Activated CD8-positive, alpha-beta T cell treated with anti-CD3 and anti-CD28 coated beads for 36 hours (primary cell): ENCODE data around the gene UNC5A. TPM values are rescaled to one million over a fixed set of nuclear protein-coding genes. Genes with fewer than 3 reads are reported as not detected.

Source experiments
- ATAC-seq: fragments of 200-7000 bp; cut with Tn5 transposase; one replicate; pipeline ENCODE4 v1.10.0; 2021; ENCODE audit warnings: mild to moderate bottlenecking, moderate library complexity
- CTCF ChIA-PET: fragments of 350-600 bp; sonication (Branson Sonifier 250); formaldehyde crosslinking; loops from one replicate; lab custom pipeline; 2021; ENCODE audit warnings: antibody characterized with exemption; lab: Charles Lee
- POLR2A ChIA-PET: fragments of 350-600 bp; sonication (Branson Sonifier 250); formaldehyde crosslinking; loops from one replicate; lab custom pipeline; 2021; ENCODE audit warnings: antibody characterized with exemption; lab: Charles Lee
- DNase-seq: peaks from one replicate; pipeline ENCODE4 v3.0.0-alpha.2; 2020
- H3K27ac Mint-ChIP-seq: one replicate; pipeline ENCODE4 v1.8.0; 2021; ENCODE audit warnings: mild to moderate bottlenecking, mixed read lengths
- H3K27me3 Mint-ChIP-seq: one replicate; pipeline ENCODE4 v1.8.0; 2021; ENCODE audit warnings: mixed read lengths
- H3K36me3 Mint-ChIP-seq: one replicate; pipeline ENCODE4 v1.8.0; 2021; ENCODE audit warnings: low read depth, mixed read lengths
- H3K4me1 Mint-ChIP-seq: one replicate; pipeline ENCODE4 v1.8.0; 2021; ENCODE audit warnings: low read depth, mixed read lengths
- H3K4me3 Mint-ChIP-seq: one replicate; pipeline ENCODE4 v1.8.0; 2021; ENCODE audit warnings: mild to moderate bottlenecking, moderate library complexity, mixed read lengths
- H3K9me3 Mint-ChIP-seq: one replicate; pipeline ENCODE4 v1.8.0; 2021; ENCODE audit warnings: mixed read lengths
- intact Hi-C: fragments of 100-400 bp; cut with micrococcal nuclease; formaldehyde crosslinking; loops from one replicate; pipeline ENCODE4 v1.10.0; 2022
- total RNA-seq, 2 experiments: library from RNA; stranded (reverse); gene quantifications; one replicate each; pipeline ENCODE4 v1.2.3, GENCODE V29; 2021
- TF ChIP-seq, protein P1 (sequence below): fragments of 200-600 bp; IDR thresholded peaks from one replicate; pipeline ENCODE4 v1.8.0; 2022; ENCODE audit warnings: antibody characterized with exemption, mild to moderate bottlenecking

UNC5A gene
- total RNA-seq, 2 experiments from 2014 or later = not detected

- no peak overlapping the region for H3K27ac Mint-ChIP-seq
- no peaks in the 10 kb centered on the region for H3K9me3 Mint-ChIP-seq
- CTCF ChIA-PET = no interaction called here
Observed at GRCh38 chr5:176823869-176824412, 13.6 kb downstream of the UNC5A start.

GRCh38 chr5:176824604-176825003 lies 14.2 kb downstream of the UNC5A start:
- ChIA-PET CTCF (no interaction called here), POLR2A (no interaction called here)
- Mint-ChIP-seq H3K4me1 (no peaks in the 10 kb centered on the region), H3K36me3 (no peaks in the 10 kb centered on the region), H3K27ac (no peak overlapping the region), H3K9me3 (no peaks in the 10 kb centered on the region), H3K27me3 (peaks cover 26% of the 10 kb centered on the region), H3K4me3 (no peak overlapping the region)
- intact Hi-C loops = no loop called here
- ATAC-seq = no peak
- no peak for DNase-seq
- TF ChIP-seq, protein P1, sequence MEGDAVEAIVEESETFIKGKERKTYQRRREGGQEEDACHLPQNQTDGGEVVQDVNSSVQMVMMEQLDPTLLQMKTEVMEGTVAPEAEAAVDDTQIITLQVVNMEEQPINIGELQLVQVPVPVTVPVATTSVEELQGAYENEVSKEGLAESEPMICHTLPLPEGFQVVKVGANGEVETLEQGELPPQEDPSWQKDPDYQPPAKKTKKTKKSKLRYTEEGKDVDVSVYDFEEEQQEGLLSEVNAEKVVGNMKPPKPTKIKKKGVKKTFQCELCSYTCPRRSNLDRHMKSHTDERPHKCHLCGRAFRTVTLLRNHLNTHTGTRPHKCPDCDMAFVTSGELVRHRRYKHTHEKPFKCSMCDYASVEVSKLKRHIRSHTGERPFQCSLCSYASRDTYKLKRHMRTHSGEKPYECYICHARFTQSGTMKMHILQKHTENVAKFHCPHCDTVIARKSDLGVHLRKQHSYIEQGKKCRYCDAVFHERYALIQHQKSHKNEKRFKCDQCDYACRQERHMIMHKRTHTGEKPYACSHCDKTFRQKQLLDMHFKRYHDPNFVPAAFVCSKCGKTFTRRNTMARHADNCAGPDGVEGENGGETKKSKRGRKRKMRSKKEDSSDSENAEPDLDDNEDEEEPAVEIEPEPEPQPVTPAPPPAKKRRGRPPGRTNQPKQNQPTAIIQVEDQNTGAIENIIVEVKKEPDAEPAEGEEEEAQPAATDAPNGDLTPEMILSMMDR = no peak

More at GRCh38 chr5:176823869-176824412, 13.6 kb downstream of the UNC5A start:
- no peak overlapping the region for H3K4me3 Mint-ChIP-seq
- POLR2A ChIA-PET = no interaction called here
- no peaks in the 10 kb centered on the region for H3K4me1 Mint-ChIP-seq
- intact Hi-C loops = no loop called here
- no peak for DNase-seq
- H3K27me3 Mint-ChIP-seq = peaks cover 32% of the 10 kb centered on the region
- no peak for ATAC-seq
- no peaks in the 10 kb centered on the region for H3K36me3 Mint-ChIP-seq
- TF ChIP-seq, protein P1 = no peak

- ChIA-PET CTCF (no interaction called here), POLR2A (no interaction called here)
- intact Hi-C loops = no loop called here
- ATAC-seq = no peak
- Mint-ChIP-seq H3K9me3 (no peaks in the 10 kb centered on the region), H3K4me1 (no peaks in the 10 kb centered on the region), H3K4me3 (no peak overlapping the region), H3K27ac (no peak overlapping the region), H3K27me3 (peaks cover 22% of the 10 kb centered on the region), H3K36me3 (no peaks in the 10 kb centered on the region)
- TF ChIP-seq, protein P1 = no peak
- DNase-seq = no peak
Observed at GRCh38 chr5:176825234-176825633, 14.9 kb downstream of the UNC5A start.

- ChIA-PET CTCF (no interaction called here), POLR2A (no interaction called here)
- Mint-ChIP-seq H3K4me3 (no peak overlapping the region), H3K4me1 (no peaks in the 10 kb centered on the region), H3K27me3 (peaks cover 18% of the 10 kb centered on the region), H3K9me3 (peaks cover 4% of the 10 kb centered on the region), H3K36me3 (no peaks in the 10 kb centered on the region), H3K27ac (no peak overlapping the region)
- DNase-seq = no peak
- no peak for ATAC-seq
- intact Hi-C loops = no loop called here
- TF ChIP-seq, protein P1 = no peak
Observed at GRCh38 chr5:176825957-176826356, 15.6 kb downstream of the UNC5A start.

GRCh38 chr5:176827736-176828414 lies 17.5 kb downstream of the UNC5A start:
- ATAC-seq (no peak), DNase-seq (no peak)
- POLR2A ChIA-PET = no interaction called here
- TF ChIP-seq, protein P1 = no peak
- no peak overlapping the region for H3K4me3 Mint-ChIP-seq
- peaks cover 4% of the 10 kb centered on the region for H3K9me3 Mint-ChIP-seq
- peaks cover 8% of the 10 kb centered on the region for H3K27me3 Mint-ChIP-seq
- no peaks in the 10 kb centered on the region for H3K36me3 Mint-ChIP-seq
- intact Hi-C loops = no loop called here
- H3K4me1 Mint-ChIP-seq = no peaks in the 10 kb centered on the region
- CTCF ChIA-PET = no interaction called here
- H3K27ac Mint-ChIP-seq = no peak overlapping the region
